Measurements from ENCODE around the gene RNF5. TPM values are rescaled to one million over a fixed set of nuclear protein-coding genes. Genes with fewer than 3 reads are reported as not detected.

RNF5 gene
- total RNA-seq, 2 experiments from 2014 or later = 60.8 to 63.8 TPM

GRCh38 chr6:32222333-32223230 lies 44.4 kb downstream of the RNF5 start:
- H3K9me3 Mint-ChIP-seq = no peaks in the 10 kb centered on the region
- H3K4me1 Mint-ChIP-seq (ENCODE audit: low read depth) = peaks cover 8% of the 10 kb centered on the region
- POLR2A ChIA-PET = no interaction called here
- H3K27ac Mint-ChIP-seq = no peak overlapping the region
- H3K36me3 Mint-ChIP-seq = no peaks in the 10 kb centered on the region
- CTCF ChIA-PET = no interaction called here
- H3K27me3 Mint-ChIP-seq = no peaks in the 10 kb centered on the region
- no peak overlapping the region for H3K4me3 Mint-ChIP-seq
- no peak for DNase-seq
- intact Hi-C loops (cut with micrococcal nuclease) = no loop called here

- H3K4me1 Mint-ChIP-seq (ENCODE audit: low read depth) = peaks cover 8% of the 10 kb centered on the region
- no peak within 1 kb of the TSS for H3K4me3 Mint-ChIP-seq
- no peak within 1 kb of the TSS for H3K27ac Mint-ChIP-seq
- no peak for DNase-seq
- POLR2A ChIA-PET = no interaction called here
- H3K9me3 Mint-ChIP-seq = no peaks in the 10 kb centered on the region
- CTCF ChIA-PET = no interaction called here
- no peaks in the 10 kb centered on the region for H3K36me3 Mint-ChIP-seq
- no peaks in the 10 kb centered on the region for H3K27me3 Mint-ChIP-seq
- intact Hi-C loops (cut with micrococcal nuclease) = no loop called here
Measured at GRCh38 chr6:32223258-32224235, 45.3 kb downstream of the RNF5 start, which contains the start of gene NOTCH4. Gene NOTCH4, minus strand, starts transcription at chr6:32224067. Its CDS starts 139 bp downstream, at chr6:32223928.

- ChIA-PET POLR2A (no interaction called here), CTCF (no interaction called here)
- no peaks in the 10 kb centered on the region for H3K9me3 Mint-ChIP-seq
- no peaks in the 10 kb centered on the region for H3K36me3 Mint-ChIP-seq
- H3K27ac Mint-ChIP-seq = no peak overlapping the region
- peaks cover 8% of the 10 kb centered on the region for H3K4me1 Mint-ChIP-seq (ENCODE audit: low read depth)
- no peak for DNase-seq
- intact Hi-C loops (cut with micrococcal nuclease) = no loop called here
- no peaks in the 10 kb centered on the region for H3K27me3 Mint-ChIP-seq
- H3K4me3 Mint-ChIP-seq = no peak overlapping the region
Measured at GRCh38 chr6:32224696-32225095, 46.5 kb downstream of the RNF5 start.

GRCh38 chr6:32226434-32226833 lies 48.2 kb downstream of the RNF5 start:
- DNase-seq = no peak
- H3K4me1 Mint-ChIP-seq (ENCODE audit: low read depth) = peaks cover 8% of the 10 kb centered on the region
- H3K27ac Mint-ChIP-seq = no peak overlapping the region
- H3K27me3 Mint-ChIP-seq = no peaks in the 10 kb centered on the region
- H3K4me3 Mint-ChIP-seq = no peak overlapping the region
- CTCF ChIA-PET = interaction anchor here (0.9 kb wide), 1 partner anchor 19 kb away, joined by 3 read pairs; no protein-coding TSS in a partner anchor
- H3K9me3 Mint-ChIP-seq = no peaks in the 10 kb centered on the region
- POLR2A ChIA-PET = no interaction called here
- no peaks in the 10 kb centered on the region for H3K36me3 Mint-ChIP-seq
- intact Hi-C loops (cut with micrococcal nuclease) = no loop called here

Small RNA genes lying within 50 kb of the gene (microRNA-seq; reads per million reads assigned to microRNA genes)
- gene MIR6721 (ENCODE audit: borderline microRNAs expressed, borderline number of aligned reads, borderline replicate concordance) (1.6 reads per million), gene MIR6833 (ENCODE audit: borderline microRNAs expressed, borderline number of aligned reads, borderline replicate concordance) (not detected)

Other genes starting within 250 kb of the RNF5 start
- under 1 TPM; 0.76 to 0.82 TPM for gene CFB, start 232.3 kb upstream of the RNF5 start, total RNA-seq
- gene NELFE, start 219.4 kb upstream of the RNF5 start, total RNA-seq = 10 to 100 TPM; 87.1 to 89.0 TPM
- 100 to 1,000 TPM in 1 of 2 experiments, 10 to 100 TPM in 1; 95.7 to 101 TPM for gene SKIC2, start 219.2 kb upstream of the RNF5 start, total RNA-seq
- gene DXO, start 206.3 kb upstream of the RNF5 start, total RNA-seq = 10 to 100 TPM; 10.8 to 12.3 TPM
- gene C4A, start 196.3 kb upstream of the RNF5 start, total RNA-seq = 1 to 10 TPM; 4.5 to 4.8 TPM
- gene C4B, start 163.6 kb upstream of the RNF5 start, total RNA-seq = 1 to 10 TPM; 3.1 to 5.5 TPM
- under 1 TPM in 1 of 2 experiments, not detected in 1; 0.24 TPM for gene CYP21A2, start 140.0 kb upstream of the RNF5 start, total RNA-seq
- gene TNXB, start 69.1 kb upstream of the RNF5 start, total RNA-seq = 1 to 10 TPM; 5.2 to 5.8 TPM
- gene ATF6B, start 50.2 kb upstream of the RNF5 start, total RNA-seq = 10 to 100 TPM; 67.4 to 80.9 TPM
- 1 to 10 TPM; 7.0 to 7.8 TPM for gene FKBPL, start 48.1 kb upstream of the RNF5 start, total RNA-seq
- under 1 TPM; 0.33 to 0.36 TPM for gene PRRT1, start 26.5 kb upstream of the RNF5 start, total RNA-seq
- 1 to 10 TPM; 9.5 to 9.9 TPM for gene PPT2, start 24.3 kb upstream of the RNF5 start, total RNA-seq
- gene EGFL8, start 13.8 kb upstream of the RNF5 start, total RNA-seq = 1 to 10 TPM; 6.5 to 7.1 TPM
- 10 to 100 TPM; 34.0 to 34.8 TPM for gene AGPAT1, start 2.3 kb upstream of the RNF5 start, total RNA-seq
- 10 to 100 TPM; 16.5 to 23.5 TPM for gene AGER, start 5.8 kb downstream of the RNF5 start, total RNA-seq
- gene PBX2, start 11.8 kb downstream of the RNF5 start, total RNA-seq = 10 to 100 TPM; 63.4 to 65.9 TPM
- 100 to 1,000 TPM; 117 to 118 TPM for gene GPSM3, start 14.2 kb downstream of the RNF5 start, total RNA-seq
- under 1 TPM; 0.31 to 0.51 TPM for gene NOTCH4, start 45.7 kb downstream of the RNF5 start, total RNA-seq
- not detected for gene TSBP1, start 193.5 kb downstream of the RNF5 start, total RNA-seq
- not detected for gene BTNL2, start 228.8 kb downstream of the RNF5 start, total RNA-seq

Measured in activated CD4-positive, alpha-beta memory T cell treated with anti-CD3 and anti-CD28 coated beads for 36 hours (primary cell).